GM12878 (cell line): ENCODE measurements around the gene SLC9B1. TPM values are rescaled to one million over a fixed set of nuclear protein-coding genes. Genes with fewer than 3 reads are reported as not detected.

Source experiments
- DPF2 ChIP-seq: fragments of 450-650 bp; IDR thresholded peaks from 2 replicates; pipeline ENCODE4 v1.6.1; 2017; ENCODE audit warnings: mild to moderate bottlenecking
- MEF2A ChIP-seq: IDR thresholded peaks from 2 replicates; pipeline ENCODE4 v1.6.1; 2011; ENCODE audit warnings: low read depth, mild to moderate bottlenecking, low read length, moderate library complexity; ENCODE audit not compliant: insufficient read depth
- MEF2B ChIP-seq: fragments of 450-650 bp; IDR thresholded peaks from 2 replicates; pipeline ENCODE4 v1.6.1; 2018; ENCODE audit warnings: mild to moderate bottlenecking, moderate library complexity; ENCODE audit not compliant: partially characterized antibody, poor library complexity, severe bottlenecking
- MTA3 ChIP-seq: IDR thresholded peaks from 2 replicates; pipeline ENCODE4 v1.6.1; 2012; ENCODE audit warnings: low read length, inconsistent platforms, borderline replicate concordance
- NBN ChIP-seq: fragments of 450-650 bp; IDR thresholded peaks from 2 replicates; pipeline ENCODE4 v1.6.1; 2016
- RB1 ChIP-seq: fragments of 450-650 bp; formaldehyde crosslinking; IDR thresholded peaks from 2 replicates; pipeline ENCODE4 v1.6.1; 2017; ENCODE audit warnings: mild to moderate bottlenecking, borderline replicate concordance
- RUNX3 ChIP-seq: IDR thresholded peaks from 2 replicates; pipeline ENCODE4 v1.6.1; 2012; ENCODE audit warnings: low read length, inconsistent platforms
- TARDBP ChIP-seq: IDR thresholded peaks from 2 replicates; pipeline ENCODE4 v1.6.1; 2016; ENCODE audit warnings: borderline replicate concordance
- YY1 ChIP-seq: IDR thresholded peaks from 2 replicates; pipeline ENCODE4 v1.6.1; 2011; ENCODE audit warnings: low read depth, mild to moderate bottlenecking, low read length
- polyA plus RNA-seq, 11 experiments: library from polyadenylated mRNA; depleted of rRNA in 4 of 11; unstranded in 6 of 11; stranded (reverse) in 5 of 11; fragments of >200 nt; fragmentation: Nextera tagmentation in 4 of 11; fragmentation: Illumina TruSeq in 1 of 11; extraction: Ambion mirVana in 4 of 11; extraction: Trizol in 1 of 11; gene quantifications; 1 replicate in 1 of 11; 2 replicates in 10 of 11; pipeline versions ENCODE4 v1.2.1 to v1.2.3, GENCODE V29; 2011 to 2016; ENCODE audit warnings: inconsistent platforms in 2 of 11, missing spikeins in 2 of 11, low read depth in 1 of 11
- total RNA-seq, 4 experiments: library from RNA; depleted of rRNA in 3 of 4; stranded (reverse); fragments of >200 nt in 3 of 4; fragmentation: Illumina TruSeq in 1 of 4; extraction: Trizol in 1 of 4; gene quantifications; 2 replicates each; pipeline versions ENCODE4 v1.2.1 to v1.2.3, GENCODE V29; 2013 to 2021
- TF ChIP-seq, protein P1 (sequence below): fragments of 450-650 bp; formaldehyde crosslinking; IDR thresholded peaks from 2 replicates; pipeline ENCODE4 v1.5.0; 2022; ENCODE audit warnings: mild to moderate bottlenecking, missing genetic modification characterization
- TF ChIP-seq, protein P2 (sequence below): fragments of 450-650 bp; IDR thresholded peaks from 2 replicates; pipeline ENCODE4 v1.6.1; 2017; ENCODE audit warnings: mild to moderate bottlenecking, moderate library complexity
- TF ChIP-seq, protein P3 (sequence below): IDR thresholded peaks from 2 replicates; pipeline ENCODE4 v1.6.1; 2011; ENCODE audit warnings: low read depth, mild to moderate bottlenecking, low read length, moderate library complexity, borderline replicate concordance; ENCODE audit errors: extremely low read depth
- TF ChIP-seq, protein P4 (sequence below): fragments of 450-650 bp; IDR thresholded peaks from 2 replicates; pipeline ENCODE4 v1.6.1; 2017; ENCODE audit warnings: mild to moderate bottlenecking
- TF ChIP-seq, protein P5 (sequence below): fragments of 450-650 bp; IDR thresholded peaks from 2 replicates; pipeline ENCODE4 v1.6.1; 2017; ENCODE audit warnings: mild to moderate bottlenecking, moderate library complexity

Gene SLC9B1
- total and polyA plus RNA-seq, 10 of the 15 experiments (the other 5 are each of a cell fraction or from before 2014, with no cell fraction given): 1.0 to 3.5 (median 1.8) TPM

DNA sequence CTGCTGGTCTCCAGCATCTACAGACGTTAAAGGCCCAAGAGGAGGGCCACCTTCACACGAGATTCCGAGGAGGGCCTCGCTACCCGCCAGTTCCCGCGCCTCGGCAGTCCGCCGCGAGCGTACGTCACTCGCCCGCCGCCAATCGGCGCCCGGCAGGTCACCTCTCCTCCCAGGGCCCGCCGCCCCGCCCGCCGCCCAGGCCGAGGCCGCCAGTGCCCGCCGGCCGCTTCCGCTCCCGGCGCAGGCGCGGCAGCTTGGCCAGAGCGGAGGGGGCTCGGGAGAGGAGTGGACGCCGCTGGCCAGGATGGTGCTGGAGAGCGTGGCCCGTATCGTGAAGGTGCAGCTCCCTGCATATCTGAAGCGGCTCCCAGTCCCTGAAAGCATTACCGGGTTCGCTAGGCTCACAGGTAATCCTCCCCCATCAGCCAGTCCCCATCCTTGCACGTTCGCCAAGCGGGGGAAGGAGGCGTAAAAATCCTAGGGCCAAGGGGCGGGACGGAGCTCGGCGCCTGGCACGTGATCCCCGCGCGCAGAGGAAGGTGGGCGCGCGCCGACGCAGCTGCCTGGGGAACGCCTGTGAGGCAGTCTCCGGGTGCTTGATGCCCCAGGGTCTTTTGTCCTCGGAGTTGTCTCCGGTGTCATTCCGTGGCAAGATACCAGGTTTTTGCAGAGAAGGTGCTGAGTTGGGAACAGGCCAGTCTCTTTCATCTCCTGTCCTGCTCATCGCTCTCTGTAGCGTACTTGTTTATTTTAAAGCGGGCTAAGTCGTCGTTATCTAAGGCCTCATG lies 150.5 kb downstream of the SLC9B1 start, which contains the start of gene CISD2 (continued):
- TF ChIP-seq, protein P1, sequence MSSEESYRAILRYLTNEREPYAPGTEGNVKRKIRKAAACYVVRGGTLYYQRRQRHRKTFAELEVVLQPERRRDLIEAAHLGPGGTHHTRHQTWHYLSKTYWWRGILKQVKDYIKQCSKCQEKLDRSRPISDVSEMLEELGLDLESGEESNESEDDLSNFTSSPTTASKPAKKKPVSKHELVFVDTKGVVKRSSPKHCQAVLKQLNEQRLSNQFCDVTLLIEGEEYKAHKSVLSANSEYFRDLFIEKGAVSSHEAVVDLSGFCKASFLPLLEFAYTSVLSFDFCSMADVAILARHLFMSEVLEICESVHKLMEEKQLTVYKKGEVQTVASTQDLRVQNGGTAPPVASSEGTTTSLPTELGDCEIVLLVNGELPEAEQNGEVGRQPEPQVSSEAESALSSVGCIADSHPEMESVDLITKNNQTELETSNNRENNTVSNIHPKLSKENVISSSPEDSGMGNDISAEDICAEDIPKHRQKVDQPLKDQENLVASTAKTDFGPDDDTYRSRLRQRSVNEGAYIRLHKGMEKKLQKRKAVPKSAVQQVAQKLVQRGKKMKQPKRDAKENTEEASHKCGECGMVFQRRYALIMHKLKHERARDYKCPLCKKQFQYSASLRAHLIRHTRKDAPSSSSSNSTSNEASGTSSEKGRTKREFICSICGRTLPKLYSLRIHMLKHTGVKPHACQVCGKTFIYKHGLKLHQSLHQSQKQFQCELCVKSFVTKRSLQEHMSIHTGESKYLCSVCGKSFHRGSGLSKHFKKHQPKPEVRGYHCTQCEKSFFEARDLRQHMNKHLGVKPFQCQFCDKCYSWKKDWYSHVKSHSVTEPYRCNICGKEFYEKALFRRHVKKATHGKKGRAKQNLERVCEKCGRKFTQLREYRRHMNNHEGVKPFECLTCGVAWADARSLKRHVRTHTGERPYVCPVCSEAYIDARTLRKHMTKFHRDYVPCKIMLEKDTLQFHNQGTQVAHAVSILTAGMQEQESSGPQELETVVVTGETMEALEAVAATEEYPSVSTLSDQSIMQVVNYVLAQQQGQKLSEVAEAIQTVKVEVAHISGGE: no peak
- TF ChIP-seq RB1: peak; percentile 93; the same call in 1 of the 2 replicates
- no peak for TF ChIP-seq RUNX3
- TF ChIP-seq MTA3: no peak; the same call in 1 of the 2 replicates
- TF ChIP-seq TARDBP: peak; percentile 71; the same call in 1 of the 2 replicates
- TF ChIP-seq, protein P2, sequence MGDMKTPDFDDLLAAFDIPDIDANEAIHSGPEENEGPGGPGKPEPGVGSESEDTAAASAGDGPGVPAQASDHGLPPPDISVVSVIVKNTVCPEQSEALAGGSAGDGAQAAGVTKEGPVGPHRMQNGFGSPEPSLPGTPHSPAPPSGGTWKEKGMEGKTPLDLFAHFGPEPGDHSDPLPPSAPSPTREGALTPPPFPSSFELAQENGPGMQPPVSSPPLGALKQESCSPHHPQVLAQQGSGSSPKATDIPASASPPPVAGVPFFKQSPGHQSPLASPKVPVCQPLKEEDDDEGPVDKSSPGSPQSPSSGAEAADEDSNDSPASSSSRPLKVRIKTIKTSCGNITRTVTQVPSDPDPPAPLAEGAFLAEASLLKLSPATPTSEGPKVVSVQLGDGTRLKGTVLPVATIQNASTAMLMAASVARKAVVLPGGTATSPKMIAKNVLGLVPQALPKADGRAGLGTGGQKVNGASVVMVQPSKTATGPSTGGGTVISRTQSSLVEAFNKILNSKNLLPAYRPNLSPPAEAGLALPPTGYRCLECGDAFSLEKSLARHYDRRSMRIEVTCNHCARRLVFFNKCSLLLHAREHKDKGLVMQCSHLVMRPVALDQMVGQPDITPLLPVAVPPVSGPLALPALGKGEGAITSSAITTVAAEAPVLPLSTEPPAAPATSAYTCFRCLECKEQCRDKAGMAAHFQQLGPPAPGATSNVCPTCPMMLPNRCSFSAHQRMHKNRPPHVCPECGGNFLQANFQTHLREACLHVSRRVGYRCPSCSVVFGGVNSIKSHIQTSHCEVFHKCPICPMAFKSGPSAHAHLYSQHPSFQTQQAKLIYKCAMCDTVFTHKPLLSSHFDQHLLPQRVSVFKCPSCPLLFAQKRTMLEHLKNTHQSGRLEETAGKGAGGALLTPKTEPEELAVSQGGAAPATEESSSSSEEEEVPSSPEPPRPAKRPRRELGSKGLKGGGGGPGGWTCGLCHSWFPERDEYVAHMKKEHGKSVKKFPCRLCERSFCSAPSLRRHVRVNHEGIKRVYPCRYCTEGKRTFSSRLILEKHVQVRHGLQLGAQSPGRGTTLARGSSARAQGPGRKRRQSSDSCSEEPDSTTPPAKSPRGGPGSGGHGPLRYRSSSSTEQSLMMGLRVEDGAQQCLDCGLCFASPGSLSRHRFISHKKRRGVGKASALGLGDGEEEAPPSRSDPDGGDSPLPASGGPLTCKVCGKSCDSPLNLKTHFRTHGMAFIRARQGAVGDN: peak; percentile 87
- TF ChIP-seq YY1: no peak; the same call in 1 of the 2 replicates
- TF ChIP-seq, protein P3, sequence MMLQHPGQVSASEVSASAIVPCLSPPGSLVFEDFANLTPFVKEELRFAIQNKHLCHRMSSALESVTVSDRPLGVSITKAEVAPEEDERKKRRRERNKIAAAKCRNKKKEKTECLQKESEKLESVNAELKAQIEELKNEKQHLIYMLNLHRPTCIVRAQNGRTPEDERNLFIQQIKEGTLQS: peak; percentile 65; the same call in 1 of the 2 replicates
- TF ChIP-seq, protein P4, sequence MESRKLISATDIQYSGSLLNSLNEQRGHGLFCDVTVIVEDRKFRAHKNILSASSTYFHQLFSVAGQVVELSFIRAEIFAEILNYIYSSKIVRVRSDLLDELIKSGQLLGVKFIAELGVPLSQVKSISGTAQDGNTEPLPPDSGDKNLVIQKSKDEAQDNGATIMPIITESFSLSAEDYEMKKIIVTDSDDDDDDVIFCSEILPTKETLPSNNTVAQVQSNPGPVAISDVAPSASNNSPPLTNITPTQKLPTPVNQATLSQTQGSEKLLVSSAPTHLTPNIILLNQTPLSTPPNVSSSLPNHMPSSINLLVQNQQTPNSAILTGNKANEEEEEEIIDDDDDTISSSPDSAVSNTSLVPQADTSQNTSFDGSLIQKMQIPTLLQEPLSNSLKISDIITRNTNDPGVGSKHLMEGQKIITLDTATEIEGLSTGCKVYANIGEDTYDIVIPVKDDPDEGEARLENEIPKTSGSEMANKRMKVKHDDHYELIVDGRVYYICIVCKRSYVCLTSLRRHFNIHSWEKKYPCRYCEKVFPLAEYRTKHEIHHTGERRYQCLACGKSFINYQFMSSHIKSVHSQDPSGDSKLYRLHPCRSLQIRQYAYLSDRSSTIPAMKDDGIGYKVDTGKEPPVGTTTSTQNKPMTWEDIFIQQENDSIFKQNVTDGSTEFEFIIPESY: no peak
- peak; percentile 47 for TF ChIP-seq MEF2B
- TF ChIP-seq, protein P5, sequence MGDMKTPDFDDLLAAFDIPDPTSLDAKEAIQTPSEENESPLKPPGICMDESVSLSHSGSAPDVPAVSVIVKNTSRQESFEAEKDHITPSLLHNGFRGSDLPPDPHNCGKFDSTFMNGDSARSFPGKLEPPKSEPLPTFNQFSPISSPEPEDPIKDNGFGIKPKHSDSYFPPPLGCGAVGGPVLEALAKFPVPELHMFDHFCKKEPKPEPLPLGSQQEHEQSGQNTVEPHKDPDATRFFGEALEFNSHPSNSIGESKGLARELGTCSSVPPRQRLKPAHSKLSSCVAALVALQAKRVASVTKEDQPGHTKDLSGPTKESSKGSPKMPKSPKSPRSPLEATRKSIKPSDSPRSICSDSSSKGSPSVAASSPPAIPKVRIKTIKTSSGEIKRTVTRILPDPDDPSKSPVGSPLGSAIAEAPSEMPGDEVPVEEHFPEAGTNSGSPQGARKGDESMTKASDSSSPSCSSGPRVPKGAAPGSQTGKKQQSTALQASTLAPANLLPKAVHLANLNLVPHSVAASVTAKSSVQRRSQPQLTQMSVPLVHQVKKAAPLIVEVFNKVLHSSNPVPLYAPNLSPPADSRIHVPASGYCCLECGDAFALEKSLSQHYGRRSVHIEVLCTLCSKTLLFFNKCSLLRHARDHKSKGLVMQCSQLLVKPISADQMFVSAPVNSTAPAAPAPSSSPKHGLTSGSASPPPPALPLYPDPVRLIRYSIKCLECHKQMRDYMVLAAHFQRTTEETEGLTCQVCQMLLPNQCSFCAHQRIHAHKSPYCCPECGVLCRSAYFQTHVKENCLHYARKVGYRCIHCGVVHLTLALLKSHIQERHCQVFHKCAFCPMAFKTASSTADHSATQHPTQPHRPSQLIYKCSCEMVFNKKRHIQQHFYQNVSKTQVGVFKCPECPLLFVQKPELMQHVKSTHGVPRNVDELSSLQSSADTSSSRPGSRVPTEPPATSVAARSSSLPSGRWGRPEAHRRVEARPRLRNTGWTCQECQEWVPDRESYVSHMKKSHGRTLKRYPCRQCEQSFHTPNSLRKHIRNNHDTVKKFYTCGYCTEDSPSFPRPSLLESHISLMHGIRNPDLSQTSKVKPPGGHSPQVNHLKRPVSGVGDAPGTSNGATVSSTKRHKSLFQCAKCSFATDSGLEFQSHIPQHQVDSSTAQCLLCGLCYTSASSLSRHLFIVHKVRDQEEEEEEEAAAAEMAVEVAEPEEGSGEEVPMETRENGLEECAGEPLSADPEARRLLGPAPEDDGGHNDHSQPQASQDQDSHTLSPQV: 0 out of 2 replicates have a peak, but pooled peaks have one; percentile 20
- no peak for TF ChIP-seq MEF2A
- peak; percentile 82; the same call in 1 of the 2 replicates for TF ChIP-seq NBN
- peak; percentile 90 for TF ChIP-seq DPF2
